CD4-positive, alpha-beta T cell treated with Interleukin-6 at 100 ng/mL for 8 hours (primary cell): Measurements from ENCODE around the gene EZH2.

ENCODE experiments used
- DNase-seq: peaks from one replicate; pipeline ENCODE4 v3.0.0-alpha.2; 2020; ENCODE audit warnings: mixed read lengths, low spot score

The EZH2 gene

DNA sequence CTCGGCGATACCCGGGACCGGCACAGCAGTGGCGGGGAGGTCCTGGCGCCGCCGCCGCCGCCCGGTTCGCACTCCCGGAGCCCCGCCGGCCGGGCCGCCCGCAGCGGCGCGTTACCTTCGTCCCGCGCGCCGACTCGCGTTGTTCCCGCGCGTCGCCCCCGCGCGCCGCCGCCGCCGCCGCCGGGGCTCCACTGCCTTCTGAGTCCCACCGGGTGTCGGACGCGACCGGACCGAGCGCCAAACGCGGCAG is at the start of gene EZH2:
TSS of gene EZH2 (minus strand) at position 243 of the 250 bp plus-strand sequence. CDS start 36,993 bp downstream, outside the sequence.
- DNase-seq, result no peak

DNA sequence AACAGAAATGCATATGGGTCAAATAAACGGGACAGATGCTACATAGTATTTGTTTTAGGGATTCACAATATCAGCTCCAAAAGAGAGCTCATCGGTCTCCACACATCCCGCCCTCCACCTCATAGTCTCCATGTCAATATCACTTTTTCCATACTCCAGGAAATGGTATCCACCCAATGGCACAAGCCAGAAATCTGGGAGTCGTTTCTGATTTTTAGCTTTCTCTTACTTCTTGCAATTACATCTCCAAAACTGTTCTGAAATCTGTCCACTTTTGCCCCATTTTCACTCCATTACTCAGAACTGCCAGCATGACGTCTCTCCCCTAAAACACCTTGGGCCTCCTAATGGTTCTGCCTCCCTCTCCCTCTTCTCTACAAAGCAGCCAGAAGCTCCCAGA is 47.4 kb upstream of the EZH2 start:
- no peak for DNase-seq

DNA sequence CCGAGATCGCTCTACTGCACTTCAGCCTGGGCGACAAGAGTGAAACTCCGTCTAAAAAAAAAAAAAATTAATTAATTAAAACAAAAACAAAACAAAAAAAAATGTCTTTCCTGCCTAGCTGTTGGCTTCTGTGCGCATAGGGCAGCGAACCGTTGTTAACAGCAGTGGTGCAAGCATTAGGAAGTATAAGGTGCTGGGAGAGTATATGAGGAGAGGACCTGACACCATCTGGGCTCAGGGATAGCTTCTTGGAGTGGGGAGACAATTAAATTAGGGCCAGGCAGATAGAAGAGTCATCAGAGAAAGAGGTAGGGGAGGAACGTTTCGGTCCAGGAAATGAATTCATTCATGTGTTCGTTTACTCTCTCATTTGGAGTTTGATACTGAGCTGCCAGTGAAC is 46.2 kb upstream of the EZH2 start:
- DNase-seq, result no peak

DNA sequence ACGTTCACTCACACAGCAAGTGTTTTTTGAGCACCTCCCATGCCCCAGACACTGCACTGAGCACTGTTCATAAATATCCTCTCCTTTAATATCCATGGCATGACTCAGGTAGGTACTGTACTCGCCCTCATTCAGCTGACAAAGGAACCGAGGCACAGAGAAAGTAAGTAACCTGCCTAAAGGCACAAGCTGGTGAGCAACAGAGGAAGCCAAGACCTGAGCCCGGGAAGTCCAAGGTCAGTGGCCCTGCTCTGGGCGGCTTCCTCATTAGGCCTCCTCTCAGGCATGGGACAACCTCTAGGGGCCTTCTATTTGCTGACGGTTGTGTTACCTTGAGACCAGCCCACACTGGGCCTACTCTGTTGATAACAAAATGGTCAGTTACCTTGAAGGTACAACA is 45.1 kb upstream of the EZH2 start:
- no peak for DNase-seq

DNA sequence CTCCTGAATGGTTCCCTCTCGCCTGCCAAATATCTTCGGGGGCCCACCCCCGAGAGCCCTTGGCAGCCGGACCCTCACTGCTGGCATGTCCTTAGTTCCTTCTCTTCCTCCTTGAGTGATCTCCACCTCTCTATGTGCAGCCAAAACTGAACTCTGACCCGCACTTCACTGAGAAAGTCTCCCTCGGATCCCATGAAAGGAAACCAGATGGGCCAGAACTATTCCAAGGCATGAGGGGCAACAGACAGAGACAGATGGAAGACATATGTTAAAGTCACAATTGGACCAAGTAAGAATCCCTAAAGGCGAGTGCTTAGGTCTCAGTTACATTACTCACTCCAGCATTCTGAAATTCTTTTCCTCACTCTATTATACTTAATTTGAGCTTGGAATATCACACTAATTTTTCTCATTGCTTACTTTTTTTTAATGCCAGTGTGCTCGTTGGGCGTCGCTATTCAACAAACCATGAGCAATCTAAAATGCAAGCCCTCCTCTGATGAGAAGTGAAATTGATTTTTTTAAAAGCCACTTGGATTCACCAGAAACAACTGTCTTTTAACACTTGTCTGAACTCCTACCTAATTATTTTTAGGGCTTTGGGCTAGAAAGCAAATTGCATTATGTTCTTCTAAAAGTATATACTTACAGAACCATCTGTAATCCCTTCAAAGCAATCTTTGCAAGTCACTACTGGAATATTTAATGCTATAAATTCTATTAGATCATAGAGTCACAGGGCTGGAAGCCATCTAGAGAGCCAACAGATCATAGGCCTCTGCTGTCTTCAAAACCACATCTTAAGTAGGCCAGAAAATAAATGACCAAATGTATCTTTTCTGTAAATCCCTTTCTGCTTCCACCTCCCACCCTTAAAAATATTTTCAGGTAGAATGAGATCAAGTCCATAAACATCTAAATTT is 43.3 kb upstream of the EZH2 start:
- DNase-seq, result no peak

DNA sequence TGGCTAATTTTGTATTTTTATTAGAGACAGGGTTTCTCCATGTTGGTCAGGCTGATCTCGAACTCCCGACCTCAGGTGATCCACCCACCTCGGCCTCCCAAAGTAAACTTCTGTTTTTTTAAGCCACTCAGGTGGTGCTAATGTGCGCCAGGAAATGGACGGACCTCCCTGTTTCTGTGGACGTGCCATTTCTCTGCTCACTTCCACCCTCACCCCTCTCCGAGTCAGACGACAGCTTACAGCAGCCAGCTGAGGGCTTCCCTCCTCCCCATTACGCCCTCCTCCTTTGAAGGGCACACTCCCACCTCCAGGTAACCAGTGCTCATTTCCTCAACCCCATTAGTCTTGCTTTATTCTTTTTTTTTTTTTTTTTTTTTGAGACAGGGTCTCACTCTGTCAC is 41.7 kb upstream of the EZH2 start:
- no peak for DNase-seq

DNA sequence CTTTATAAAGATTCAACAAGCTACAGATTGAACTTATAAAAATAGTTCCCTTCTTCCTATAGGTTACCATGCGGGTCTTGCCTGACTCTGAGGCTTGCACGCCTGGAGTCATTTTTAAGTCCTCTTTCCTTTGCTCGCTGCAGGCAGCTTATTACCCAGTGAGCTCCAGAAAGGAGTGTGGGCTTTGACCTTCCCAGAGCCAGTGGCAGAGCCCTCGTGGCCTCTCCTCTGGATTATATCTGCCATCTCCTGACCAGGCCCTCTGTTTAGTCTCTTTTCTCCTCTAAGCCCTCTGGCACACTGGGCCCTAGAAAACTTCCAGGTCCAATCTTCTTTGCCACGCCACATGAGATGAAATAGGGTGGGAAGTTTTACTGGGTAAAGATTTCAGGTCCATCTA is 39.9 kb upstream of the EZH2 start:
- DNase-seq, result no peak

DNA sequence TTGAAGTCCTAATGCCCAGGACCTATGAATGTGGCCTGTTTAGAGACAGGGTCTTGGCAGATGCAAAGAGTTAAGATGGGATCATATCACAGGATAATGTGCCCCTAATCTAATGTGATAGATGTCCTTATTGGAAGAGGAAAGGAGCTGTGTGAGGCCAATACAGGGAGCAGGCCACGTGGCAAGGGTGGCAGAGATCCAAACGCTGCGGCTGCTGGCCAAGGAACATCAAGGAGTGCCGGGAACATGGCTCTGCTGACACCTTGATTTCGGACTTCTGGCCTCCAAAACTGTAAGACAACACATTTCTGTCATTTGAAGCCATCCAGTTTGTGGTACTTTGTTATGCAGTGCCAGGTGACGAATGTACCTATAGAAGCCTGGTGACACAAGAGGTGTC is 37.7 kb upstream of the EZH2 start:
- DNase-seq, result no peak

DNA sequence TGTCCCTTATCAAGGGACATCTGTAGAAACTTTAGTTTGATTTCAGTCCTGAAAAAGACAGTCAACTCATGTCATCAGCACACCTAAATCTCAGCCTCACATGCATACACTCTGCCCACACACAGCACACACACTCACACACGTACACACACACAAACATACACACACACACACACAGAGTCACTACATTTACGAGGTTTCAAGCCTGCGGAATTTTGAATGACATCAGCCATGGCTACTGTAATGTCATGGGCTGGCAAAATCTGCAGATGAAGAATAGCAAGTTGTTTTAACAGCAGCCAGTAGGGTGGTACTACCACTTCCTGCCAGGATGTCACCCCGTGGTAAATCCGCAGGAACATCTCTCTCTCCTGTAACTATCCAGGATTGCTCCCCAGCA is 37.1 kb upstream of the EZH2 start:
- no peak for DNase-seq

DNA sequence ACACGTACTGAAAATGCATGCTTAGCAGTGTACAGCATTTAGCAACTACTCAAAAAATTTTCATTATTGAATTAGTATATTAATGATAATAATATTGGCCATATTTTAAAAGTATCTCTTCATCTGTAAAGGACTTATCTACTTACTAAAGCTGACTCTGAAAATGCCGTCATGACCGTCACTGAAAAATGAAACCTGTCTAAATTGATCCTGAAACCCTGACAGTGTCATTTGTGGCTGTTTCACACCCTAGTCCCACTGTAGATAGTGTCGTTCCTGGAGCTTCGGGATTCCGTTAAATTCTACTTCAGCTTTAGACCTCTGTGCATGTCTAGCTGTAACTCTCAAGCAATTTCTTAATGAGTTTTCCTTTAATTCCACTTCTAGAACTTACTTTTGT is 35.8 kb upstream of the EZH2 start:
- DNase-seq, result no peak

DNA sequence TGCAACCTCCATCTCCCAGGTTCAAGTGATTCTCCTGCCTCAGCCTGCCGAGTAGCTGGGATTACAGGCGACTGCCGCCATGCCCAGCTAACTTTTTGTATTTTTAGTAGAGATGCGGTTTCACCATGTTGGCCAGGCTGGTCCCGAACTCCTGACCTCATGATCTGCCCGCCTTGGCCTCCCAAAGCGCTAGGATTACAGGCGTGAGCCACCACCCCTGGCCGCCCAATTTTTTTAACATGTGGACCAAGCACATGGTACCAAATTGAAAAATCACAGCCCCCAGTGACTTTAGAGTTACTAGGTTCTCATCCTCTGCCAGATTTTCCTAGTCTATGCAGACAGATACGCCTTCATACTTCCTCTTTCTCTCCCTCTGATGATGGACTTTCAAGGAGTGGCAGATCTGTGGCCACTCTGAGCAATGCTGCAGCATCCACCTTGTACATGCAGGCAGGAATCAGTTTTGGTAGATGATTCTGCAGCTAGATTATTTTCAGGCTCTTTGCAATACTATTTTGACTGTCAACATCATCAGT is 34.0 kb upstream of the EZH2 start:
- no peak for DNase-seq

DNA sequence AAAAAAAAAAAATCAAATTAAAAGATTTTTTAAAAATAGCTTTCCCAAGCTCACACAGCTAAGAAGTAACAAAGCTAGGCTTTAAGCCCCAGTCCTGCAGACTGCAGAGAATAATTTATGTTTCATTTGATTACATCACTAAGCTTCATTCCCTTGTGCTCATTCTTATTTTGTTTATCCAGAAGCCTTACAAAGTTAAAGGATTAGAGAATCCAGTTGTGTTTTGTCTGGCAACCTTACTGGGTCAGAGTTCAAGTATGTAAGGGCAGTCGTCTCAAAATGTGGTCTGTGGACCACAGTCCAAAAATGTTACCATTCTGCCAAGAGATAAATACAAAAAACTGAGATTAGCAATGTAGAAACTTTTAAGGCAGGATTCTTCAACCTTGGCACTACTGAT is 32.1 kb upstream of the EZH2 start:
- no peak for DNase-seq

DNA sequence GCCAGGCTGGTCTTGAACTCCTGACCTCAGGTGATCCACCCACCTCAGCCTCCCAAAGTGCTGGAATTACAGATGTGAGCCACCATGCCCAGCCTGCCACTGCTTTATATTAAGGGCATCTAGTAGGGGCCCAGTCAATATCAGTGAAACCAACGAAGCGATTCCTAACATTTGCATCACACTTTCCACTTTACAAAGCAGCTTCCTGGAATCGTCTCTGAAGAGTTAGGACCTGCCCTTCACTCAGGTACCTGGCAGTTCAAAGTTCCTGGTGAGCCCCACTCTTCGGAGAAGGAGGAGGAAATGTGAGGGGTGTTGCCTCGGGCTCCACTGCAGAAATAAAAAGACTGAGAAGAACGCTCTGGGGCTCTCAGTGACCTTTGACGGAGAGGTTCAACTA is 31.1 kb upstream of the EZH2 start:
- no peak for DNase-seq

DNA sequence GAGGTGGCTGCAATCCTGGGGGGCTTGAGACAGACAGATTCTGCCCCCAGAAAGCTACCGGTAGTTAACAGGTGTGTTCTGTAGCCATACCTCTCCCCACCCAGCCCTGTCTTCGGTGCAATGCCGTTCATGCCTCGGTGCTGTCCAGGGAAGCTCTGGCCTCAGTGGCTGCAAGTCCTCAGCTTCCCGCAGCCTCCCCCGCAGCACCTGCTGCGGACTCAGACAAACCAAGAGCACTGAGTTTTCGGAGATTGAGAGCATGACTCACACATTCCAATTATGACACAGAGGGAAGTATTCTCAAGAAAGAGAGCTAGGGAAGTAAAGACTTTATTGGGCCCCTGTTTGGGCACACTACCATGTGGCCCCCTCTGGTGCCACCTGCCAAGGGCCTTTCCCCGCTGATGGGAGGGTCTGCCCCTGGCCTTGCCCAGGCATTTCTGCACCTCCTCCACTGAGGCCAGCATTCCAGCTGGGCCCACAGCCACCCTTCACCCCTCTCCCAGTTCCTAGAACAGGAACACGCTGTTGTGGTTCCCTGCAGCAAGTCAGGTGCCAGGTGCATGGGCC is 30.2 kb upstream of the EZH2 start:
- DNase-seq, result no peak

DNA sequence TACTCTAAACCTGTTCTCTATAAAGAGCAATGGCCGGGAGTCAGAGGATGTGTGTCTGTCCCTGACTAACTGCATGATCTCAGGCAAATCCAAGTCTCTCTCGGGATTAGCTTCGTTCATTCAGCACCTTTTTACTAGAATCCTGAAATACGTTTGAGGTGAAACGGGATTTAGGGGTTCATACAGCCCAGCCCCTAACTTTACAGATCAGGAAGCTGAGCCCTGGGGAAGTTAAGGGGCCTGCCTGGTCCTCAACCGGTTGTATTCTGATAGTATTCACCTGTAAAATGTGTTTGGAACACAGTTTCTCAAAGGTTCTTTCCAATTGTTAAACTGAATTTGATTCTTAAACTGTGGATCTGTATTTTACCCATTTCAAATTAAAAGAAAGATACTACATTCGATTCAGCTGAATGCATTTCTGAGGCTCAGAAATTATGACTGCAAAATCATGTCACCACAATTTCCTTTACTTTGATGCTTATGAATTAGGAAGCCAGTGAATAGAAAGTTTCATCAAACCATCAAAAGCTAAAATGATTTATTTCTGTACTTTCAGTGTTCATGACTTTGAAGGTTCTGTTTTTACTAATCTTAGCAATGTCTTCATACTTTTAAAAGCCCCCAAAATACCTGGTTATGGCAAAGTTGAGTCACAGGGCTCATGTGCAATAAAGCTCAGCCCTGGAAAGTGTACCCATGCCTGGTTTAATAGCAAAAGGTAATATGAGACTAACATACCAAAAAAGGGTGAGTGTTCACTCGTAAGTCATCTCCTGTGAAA is 28.9 kb upstream of the EZH2 start:
- DNase-seq, result peak; percentile 35

DNA sequence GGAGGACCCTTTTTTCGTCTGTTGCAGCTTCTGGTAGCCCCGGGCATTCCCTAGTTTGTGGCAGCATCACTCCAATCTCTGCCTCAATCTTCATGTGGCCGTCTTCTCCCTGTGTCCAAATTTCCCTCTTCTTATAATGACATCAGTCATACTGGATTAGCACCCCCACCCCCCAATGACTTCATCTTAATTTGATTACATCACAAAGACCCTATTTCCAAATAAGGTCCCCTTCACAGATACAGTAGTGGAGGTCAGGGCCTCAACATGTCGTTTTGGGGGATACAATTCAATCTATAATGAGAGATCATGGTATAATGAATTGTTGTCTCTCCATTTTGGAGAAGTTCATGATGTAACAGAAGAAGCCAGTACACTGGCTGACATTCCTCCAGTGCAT is 28.1 kb upstream of the EZH2 start:
- DNase-seq, result no peak

DNA sequence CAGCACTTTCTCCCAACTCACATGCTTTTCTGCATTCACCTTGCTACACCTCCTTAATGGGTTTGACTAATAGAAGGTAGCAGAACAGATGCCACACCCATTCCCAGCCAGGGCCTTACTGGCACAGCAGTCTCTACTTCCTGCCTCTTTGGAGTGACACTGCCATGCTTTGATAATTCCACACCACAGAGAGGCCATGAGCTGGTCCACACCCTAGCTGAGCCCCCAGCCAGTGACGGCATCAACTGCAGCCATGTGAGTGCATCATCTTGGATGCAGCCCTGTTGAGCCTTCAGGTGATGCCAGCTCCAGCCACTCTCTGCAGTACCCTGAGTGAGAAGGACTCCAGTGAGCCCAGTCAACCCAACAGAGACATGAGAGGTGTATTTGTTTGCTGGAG is 27.5 kb upstream of the EZH2 start:
- DNase-seq, result no peak

DNA sequence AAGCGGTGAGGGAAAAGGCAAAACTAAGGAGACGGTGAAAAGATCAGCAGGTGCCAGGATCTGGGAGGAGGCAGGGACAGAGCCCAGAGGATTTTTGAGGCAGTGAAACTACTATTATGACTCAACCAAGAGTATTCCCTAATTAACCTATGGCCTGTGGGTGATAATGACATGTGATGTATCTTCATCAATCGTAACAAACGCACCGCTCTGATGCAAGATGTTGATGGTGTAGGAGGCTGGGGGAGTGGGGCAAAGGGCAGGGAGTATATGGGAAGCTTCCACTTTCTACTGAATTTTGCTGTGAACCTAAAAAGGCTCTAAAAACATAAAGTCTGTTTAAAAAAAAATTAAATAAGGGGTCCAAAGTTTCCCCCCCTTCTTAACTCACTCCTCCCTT is 25.5 kb upstream of the EZH2 start:
- DNase-seq, result no peak

DNA sequence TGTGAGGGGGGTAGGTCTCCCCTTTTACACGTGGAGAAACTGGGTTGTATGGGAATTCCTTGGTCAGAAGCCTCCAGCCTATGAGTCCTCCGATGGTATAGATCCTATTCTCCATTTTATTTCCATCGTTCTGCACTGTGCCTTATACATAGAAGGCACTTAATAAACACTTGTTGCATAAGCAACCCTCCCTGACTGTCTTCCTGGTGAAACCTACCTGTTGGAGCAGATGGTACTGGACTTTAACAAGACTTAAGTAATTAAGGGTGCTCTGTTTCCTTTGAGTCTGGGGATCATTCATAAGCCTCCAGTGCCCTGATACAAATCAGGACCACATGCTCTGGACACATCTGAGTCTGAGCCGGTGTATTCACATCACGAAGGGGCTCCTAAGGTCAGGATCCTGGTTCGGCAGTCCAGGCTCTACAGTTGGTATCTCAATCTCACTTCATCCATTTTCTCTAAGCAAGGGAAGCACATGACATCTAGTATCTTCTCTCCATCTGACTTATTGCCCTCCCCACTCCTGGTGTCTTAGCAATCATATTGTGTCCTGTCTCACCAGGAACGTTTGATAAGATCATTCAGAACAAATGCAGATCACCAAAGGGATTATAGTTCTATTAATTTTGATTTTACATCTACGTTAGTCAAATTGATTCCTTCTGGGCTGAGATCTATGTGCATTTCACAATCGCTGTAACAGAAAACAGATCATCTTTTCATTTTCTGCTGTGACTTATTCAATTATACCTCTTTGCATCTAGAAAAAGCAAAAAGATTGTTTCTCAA is 22.8 kb upstream of the EZH2 start:
- no peak for DNase-seq

DNA sequence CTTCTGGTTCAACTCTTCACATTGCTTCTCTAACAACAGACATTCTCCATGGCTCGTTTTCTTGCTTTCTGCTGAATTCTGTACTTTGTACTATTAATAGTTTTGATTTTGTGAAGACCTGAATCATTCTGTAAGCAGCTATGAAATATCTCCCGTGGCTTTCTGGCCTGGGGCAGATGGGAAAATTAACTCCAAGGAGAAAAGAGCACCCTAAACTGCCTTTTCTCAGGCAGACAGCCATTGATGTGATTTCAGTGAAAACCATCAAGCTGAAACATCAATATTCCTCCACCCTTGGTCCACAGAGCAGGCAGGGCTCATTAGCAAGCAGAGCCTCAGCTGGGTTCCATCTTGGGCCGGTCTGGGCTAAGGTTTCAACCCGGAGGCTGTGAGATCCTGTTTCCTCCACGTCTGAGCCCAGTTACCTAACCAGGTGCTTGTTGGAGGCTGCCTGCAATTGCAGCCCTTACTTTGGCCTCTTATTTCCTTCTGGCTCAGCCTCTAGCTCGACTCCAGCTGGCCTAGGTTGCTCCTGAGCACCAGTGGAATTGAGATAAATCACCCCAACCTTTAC is 21.1 kb upstream of the EZH2 start:
- no peak for DNase-seq

DNA sequence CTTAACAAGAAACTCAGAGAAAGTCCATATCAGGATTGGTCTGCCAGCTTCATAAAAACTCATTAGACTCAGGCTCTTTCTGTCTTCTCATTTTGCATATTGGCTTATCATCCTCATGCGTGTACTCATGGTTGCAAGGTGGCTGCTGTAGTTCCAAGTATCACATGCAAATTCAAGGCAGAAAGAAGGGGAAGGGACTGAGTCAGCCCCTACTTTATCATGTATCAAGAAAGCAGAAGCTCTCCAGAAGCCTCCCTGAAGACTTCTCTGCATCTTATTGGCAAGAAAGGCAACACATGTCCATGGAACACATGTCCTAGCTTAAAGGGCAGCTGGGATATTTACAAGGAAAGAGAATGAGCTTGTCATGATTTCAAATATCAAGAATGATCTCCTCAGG is 19.4 kb upstream of the EZH2 start:
- no peak for DNase-seq

DNA sequence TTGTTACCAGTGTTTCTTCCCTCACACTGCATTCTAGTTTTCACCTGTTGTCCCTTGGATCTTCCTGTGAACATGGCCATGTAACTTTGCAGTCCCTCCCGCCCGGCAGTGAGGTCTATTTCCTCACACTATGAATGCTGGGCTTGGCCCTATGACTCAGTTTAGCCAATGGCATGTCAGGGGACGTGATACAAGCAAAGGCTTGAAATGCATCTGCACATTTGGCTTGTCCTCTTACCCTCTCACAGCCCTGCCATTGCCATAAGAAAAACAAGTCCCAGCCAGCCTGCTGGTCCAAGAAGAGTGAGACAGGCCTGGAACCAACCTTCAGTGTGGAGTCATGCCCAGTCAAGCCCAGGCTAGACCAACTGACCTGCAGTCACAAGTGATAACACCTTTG is 17.1 kb upstream of the EZH2 start:
- no peak for DNase-seq
